Medulla oblongata (tissue), 1 donor: Measurements from ENCODE around the gene CHEK1.

ENCODE experiments used
- DNase-seq: peaks from one replicate; pipeline ENCODE4 v3.0.0-alpha.2; 2015; ENCODE audit errors: extremely low spot score

Gene CHEK1

GRCh38 chr11:125626288-125626950, 1.5 kb downstream of the CHEK1 start:
- DNase-seq, result peak; percentile 35

DNA sequence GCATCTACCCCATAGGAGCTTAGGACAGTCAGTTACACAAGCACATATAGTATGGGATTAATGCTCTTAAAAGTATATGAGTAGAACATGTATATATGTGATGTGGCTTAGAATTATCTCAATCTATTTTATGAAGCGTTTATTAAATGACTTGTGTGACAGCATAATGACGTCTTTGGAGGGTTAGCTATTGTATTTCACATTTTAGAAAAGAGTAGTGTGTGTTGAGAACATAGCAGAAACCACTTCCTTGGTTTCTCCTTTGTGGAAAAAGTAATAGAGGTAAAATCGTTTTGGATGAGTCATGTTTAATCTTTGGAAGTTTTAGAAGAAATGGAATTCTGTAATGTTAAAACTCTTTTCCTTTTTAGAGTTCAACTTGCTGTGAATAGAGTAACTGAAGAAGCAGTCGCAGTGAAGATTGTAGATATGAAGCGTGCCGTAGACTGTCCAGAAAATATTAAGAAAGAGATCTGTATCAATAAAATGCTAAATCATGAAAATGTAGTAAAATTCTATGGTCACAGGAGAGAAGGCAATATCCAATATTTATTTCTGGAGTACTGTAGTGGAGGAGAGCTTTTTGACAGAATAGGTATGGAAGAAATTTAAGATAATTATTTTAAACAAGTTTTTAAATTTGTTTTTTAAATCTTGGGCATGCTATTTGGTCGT, 2.4 kb downstream of the CHEK1 start:
- DNase-seq, result no peak

DNA sequence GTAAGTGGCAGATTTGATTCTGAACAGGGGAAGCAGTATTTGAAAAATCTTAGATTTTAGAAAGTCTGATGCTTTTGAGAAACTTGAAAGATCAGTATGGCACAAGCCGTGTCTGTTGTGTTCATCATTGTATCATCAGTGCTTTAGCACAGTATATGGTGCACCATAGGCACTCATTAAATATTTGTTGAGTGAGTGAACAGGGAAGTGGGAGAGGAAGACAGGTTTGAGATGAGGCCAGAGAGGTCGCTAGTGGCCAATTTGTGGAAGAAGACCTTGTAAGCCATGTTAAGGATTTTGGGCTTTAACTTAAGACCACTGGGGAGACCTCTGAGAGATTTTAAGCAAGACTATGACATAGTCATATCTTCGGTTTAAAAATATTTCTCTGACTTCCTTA, 12.9 kb downstream of the CHEK1 start:
- DNase-seq, result no peak

DNA sequence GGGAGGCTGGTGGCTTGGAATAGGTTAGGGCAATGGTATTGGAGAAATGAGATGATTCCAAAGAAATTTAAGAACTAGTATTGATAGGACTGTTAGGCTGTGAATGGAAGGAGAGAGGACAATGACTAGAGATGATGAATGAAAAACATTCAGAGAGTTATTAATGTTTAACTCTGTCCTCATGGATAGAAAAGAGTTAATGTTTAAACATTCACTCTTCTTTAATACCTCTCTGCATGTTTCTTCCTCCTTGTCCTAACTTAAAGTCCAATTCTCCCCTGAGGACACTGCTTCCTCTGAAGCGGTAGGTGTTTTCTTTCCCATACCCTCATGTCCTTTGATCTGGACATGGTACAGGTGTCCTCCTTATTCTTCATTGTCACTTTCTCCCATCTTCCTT, 13.4 kb downstream of the CHEK1 start:
- DNase-seq, result no peak

- DNase-seq, result no peak
These were observed 20.9 kb downstream of the CHEK1 start for GRCh38 chr11:125645871-125646270.

DNA sequence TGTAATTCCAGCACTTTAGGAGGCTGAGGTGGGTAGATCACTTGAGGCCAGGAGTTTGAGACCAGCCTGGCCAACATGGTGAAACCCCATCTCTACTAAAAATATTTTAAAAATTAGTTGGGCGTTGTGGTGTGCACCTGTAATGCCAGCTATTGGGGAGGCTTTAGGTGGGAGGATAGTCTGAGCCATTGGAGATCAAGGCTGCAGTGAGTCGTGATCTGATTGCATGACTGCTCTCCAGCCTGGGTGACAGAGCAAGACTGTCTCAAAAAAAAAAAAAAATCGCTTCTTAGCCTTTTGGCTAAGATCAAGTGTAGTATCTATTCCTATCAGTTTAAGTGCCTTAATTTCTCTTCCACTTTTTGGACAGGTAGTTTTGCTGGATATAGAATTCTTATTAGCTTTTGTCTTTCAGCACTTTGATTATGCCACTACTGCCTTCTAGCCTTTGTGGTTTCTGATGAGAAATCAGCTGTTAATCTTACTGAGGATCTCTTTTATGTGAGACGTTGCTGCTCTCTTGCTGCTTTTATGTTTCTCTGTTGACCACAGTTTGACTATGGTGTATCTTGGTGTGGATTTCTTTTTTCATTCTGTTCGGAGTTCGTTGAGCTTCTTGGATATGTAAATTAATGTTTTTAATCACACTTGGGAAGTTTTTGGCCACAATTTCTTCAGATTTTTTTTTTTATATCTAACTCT, 24.7 kb downstream of the CHEK1 start:
- DNase-seq, result no peak

DNA sequence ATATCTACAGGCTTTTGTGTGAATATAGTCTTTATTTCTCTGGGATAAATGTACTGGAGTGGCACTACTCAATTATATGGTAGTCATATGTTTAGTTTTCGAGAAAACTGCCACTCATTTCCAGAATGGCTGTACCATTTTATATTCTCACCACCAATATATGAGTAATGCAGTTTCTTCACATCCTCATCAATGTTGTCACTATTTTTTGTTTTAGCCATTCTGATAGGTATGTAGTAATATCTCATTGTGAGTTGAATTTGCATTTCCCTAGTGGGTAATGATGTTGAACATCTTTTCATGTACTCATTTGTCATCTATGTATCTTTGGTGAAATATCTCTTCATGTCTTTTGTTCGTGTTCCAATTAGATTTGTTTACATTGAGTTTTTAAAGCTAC, 37.7 kb downstream of the CHEK1 start:
- DNase-seq, result no peak

DNA sequence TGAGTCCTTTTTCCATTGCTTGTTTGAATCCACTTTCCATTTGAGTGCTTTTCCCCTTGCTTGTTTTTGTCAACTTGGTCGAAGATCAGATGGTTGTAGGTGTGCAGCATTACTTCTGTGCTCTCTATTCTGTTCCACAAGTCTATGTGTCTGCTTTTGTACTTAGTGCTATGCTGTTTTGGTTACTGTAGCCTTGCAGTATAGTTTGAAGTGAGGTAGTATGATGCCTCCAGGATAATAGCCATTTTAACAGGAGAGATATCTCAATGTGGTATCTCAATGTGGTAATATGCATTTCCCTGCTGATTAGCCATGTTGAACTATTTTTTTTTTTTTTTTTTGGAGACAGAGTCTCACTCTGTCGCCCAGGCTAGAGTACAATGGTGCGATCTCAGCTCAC, 38.9 kb downstream of the CHEK1 start:
- no peak for DNase-seq

GRCh38 chr11:125667151-125667550, 42.2 kb downstream of the CHEK1 start:
- DNase-seq, result no peak

DNA sequence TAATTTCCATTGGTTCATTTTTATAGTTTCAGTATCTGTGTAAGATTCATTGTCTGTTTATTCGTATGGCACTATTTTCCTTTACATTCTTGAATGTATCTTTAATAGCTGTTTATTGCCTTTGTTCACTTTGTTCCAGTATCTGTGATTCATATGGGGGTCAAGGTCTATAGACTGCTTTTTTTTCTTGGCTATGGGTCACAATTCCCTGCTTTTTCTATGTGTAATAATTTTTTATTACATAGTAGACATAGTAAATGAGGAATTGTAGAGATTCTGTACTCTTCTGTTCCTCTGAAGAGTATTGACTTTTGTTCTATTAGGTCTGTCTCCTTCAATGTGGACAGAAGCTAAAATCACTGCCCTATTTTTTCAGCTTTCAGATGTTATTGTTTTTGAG, 45.2 kb downstream of the CHEK1 start:
- DNase-seq, result no peak

GRCh38 chr11:125671561-125671960, 46.6 kb downstream of the CHEK1 start:
- no peak for DNase-seq

GRCh38 chr11:125674210-125674609, 49.2 kb downstream of the CHEK1 start:
- DNase-seq, result no peak

- no peak for DNase-seq
These were observed 50.2 kb downstream of the CHEK1 start for GRCh38 chr11:125675196-125675595.

DNA sequence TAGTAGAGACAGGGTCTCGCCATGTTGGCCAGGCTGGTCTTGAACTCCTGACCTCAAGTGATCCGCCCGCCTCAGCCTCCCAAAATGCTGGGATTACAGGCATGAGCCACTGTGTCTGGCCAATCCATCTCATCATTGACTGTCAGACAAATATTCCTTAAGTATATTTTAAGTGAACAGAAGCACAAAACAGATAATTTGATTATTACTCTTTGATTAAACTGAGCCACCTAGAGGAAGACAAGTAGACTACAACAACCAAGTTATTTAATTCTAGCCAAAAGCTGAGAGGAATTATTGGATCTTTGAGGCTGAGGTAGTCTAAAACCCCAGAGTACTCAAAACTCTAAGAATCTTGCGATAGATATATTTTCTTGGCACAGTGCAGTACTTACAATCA, 54.4 kb downstream of the CHEK1 start:
- no peak for DNase-seq

DNA sequence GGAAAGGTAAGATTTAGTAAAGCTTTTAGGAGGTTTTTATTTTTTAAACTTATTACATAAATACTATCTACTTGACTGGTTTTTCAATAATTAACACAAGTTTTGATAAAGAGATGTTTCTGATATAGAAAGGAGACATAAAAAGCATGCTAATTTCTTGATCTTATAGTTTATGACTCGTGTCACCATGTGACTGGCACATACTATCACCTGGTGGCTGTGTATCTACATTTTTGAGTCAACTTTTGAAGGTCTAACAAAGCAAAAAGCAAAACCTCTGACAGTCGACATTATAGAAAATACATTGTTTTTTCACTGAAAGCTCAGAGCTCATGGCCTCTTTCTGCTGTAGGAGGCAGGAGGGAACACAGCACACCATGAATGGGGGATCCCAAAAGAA, 54.9 kb downstream of the CHEK1 start:
- DNase-seq, result no peak

DNA sequence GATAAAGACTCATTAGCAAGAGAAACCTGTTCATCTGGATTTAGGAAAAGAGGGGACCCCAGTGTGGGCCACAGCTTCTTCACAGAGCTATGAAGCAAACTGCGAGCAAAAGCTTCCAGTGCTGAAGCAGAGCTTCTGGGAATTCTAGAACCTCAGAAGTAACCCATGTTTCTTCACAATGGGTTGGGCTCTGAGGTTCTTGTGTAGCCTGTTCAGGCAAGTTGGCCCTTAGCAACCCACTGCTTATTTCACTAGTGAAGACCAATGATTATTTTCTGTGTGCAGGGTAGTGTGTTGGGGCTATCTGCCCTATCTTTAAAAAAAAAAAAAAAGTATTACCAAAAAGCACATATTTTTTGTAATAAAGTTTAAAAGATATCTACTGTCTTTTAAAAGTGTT, 55.8 kb downstream of the CHEK1 start, which contains the start of gene ACRV1:
Gene ACRV1, minus strand, starts transcription at position 101 of the 400 bp plus-strand sequence. Its CDS starts 67 bp downstream, at position 34.
- DNase-seq, result no peak

- no peak for DNase-seq
These were observed 60.3 kb downstream of the CHEK1 start for GRCh38 chr11:125685228-125685627.

GRCh38 chr11:125688066-125688465, 63.1 kb downstream of the CHEK1 start:
- no peak for DNase-seq

- DNase-seq, result no peak
These were observed 63.7 kb downstream of the CHEK1 start for GRCh38 chr11:125688632-125689031.

DNA sequence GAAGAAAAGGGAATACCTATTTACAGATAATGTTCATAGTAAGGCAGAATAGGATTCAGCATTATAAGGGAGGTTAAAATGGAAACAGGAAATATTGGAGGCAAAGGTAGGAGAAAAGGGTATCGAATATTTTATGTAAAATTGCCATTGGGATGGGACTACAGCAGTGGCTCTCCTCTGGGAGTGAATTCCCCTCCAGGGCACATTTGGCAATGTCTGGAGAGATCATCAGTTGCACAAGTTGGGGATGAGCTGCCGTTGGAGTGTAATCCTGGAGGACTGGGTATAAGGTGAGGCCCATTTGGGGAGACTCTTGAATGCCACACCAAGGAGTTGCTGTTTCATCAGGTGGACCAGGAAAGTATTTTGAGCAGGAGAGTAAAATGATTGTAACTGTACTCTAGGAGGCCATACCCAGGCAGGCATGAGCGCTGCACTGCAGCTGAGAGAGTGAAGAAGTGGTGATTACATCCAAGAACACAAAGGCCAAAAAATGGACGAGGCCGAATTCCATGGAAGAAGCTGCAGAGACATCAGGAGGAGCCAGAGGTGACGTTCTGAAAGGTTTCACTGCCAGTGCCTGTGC, 64.4 kb downstream of the CHEK1 start:
- DNase-seq, result no peak

DNA sequence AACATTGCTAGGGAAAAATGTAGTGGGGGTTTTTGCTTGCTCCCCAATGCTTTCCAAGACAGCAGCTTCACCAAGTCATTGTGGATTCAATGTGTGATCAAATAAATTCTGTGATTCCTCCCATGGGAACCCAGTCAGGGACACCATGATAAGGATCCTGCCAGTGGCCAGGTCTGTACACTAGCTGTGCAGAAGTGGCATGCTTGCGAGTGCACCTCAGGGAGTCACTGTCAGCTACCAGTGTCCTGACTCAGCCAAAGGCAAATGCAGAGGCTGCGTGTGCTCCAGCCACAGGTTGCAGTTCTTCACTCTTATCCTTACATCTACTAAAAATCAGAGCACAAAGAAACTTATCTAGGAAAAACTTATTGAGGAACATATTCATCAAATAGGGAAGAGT, 65.0 kb downstream of the CHEK1 start:
- DNase-seq, result no peak

GRCh38 chr11:125692887-125693286, 67.9 kb downstream of the CHEK1 start:
- DNase-seq, result no peak

GRCh38 chr11:125694951-125695350, 70.0 kb downstream of the CHEK1 start:
- DNase-seq, result no peak
